Measurements from ENCODE around the gene CAMTA1. TPM values are rescaled to one million over a fixed set of nuclear protein-coding genes. Genes with fewer than 3 reads are reported as not detected.

Gene CAMTA1
- total RNA-seq, 1 experiment from 2014 or later: 50.3 TPM

DNA sequence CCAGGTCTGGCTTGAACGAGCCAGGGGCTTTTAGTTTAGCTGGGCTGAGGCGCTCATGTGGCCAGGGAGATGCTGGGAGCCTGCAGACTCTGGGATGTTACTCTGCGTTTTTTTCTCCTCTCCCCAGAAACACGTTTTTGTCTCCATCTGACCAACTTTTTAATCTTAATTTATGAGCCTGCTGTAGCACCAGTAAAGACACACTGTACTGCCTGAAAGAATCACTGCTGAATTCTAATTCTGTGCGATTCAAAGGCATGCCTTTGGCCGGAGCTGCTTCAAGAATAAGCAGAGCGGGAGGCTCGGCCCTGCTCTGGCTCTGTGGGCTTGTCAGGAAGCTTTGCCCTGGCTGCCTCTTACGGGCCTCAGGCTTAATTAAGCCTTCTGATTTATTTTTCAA is 129.5 kb downstream of the CAMTA1 start:
- Mint-ChIP-seq H3K4me1 (ENCODE audit: low read depth, unreplicated experiment) (peaks cover 8% of the 10 kb centered on the region), H3K27ac (ENCODE audit: unreplicated experiment) (no peak overlapping the region), H3K9me3 (ENCODE audit: low read depth, unreplicated experiment) (peaks cover 5% of the 10 kb centered on the region), H3K27me3 (ENCODE audit: unreplicated experiment) (peaks cover 12% of the 10 kb centered on the region), H3K4me3 (ENCODE audit: low read depth, unreplicated experiment) (no peak overlapping the region), H3K36me3 (ENCODE audit: insufficient read depth, unreplicated experiment) (no peaks in the 10 kb centered on the region)
- BruUV-seq (replicated peaks): no TSS peak
- CTCF ChIA-PET: no interaction called here
- TF ChIP-seq, protein P1, sequence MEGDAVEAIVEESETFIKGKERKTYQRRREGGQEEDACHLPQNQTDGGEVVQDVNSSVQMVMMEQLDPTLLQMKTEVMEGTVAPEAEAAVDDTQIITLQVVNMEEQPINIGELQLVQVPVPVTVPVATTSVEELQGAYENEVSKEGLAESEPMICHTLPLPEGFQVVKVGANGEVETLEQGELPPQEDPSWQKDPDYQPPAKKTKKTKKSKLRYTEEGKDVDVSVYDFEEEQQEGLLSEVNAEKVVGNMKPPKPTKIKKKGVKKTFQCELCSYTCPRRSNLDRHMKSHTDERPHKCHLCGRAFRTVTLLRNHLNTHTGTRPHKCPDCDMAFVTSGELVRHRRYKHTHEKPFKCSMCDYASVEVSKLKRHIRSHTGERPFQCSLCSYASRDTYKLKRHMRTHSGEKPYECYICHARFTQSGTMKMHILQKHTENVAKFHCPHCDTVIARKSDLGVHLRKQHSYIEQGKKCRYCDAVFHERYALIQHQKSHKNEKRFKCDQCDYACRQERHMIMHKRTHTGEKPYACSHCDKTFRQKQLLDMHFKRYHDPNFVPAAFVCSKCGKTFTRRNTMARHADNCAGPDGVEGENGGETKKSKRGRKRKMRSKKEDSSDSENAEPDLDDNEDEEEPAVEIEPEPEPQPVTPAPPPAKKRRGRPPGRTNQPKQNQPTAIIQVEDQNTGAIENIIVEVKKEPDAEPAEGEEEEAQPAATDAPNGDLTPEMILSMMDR (IDR thresholded peaks at IDR 0.05; ENCODE audit: unreplicated experiment): no peak
- DNase-seq: no peak
- intact Hi-C loops (cut with micrococcal nuclease; ENCODE audit: unreplicated experiment): no loop called here

DNA sequence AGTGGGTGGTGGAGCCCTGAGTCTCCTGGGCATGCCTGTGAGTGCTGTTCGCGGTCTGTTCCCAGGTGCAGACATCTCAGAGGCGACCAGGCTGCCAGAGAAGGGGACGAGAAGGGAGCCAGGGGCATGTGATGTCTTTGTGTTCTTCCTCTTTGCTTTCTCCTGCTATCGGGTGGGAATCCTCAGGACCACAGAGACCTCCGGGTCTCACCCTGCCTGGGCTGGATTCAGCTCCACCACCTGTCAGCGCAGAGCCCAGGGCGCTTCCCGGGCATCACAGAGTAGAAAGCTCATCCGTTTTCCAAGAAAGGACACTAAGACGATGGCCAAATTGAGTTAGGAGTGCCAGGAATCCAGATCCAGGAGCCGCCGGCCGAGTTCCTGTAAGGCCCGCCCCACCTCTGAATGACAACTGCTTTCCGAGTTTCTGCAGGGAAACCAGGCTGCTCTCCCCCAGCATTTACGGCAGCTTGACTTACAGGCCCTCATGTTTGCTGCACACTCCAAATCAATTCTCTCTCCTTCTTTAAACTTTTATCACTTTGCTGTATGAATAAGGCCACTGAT is 130.8 kb downstream of the CAMTA1 start:
- CTCF ChIA-PET: no interaction called here
- Mint-ChIP-seq H3K36me3 (ENCODE audit: insufficient read depth, unreplicated experiment) (no peaks in the 10 kb centered on the region), H3K4me3 (ENCODE audit: low read depth, unreplicated experiment) (no peak overlapping the region), H3K4me1 (ENCODE audit: low read depth, unreplicated experiment) (peaks cover 8% of the 10 kb centered on the region), H3K9me3 (ENCODE audit: low read depth, unreplicated experiment) (peaks cover 5% of the 10 kb centered on the region), H3K27me3 (ENCODE audit: unreplicated experiment) (peaks cover 15% of the 10 kb centered on the region), H3K27ac (ENCODE audit: unreplicated experiment) (no peak overlapping the region)
- TF ChIP-seq, protein P1 (IDR thresholded peaks at IDR 0.05; ENCODE audit: unreplicated experiment): no peak
- intact Hi-C loops (cut with micrococcal nuclease; ENCODE audit: unreplicated experiment): no loop called here
- no TSS peak for BruUV-seq (replicated peaks)
- no peak for DNase-seq

DNA sequence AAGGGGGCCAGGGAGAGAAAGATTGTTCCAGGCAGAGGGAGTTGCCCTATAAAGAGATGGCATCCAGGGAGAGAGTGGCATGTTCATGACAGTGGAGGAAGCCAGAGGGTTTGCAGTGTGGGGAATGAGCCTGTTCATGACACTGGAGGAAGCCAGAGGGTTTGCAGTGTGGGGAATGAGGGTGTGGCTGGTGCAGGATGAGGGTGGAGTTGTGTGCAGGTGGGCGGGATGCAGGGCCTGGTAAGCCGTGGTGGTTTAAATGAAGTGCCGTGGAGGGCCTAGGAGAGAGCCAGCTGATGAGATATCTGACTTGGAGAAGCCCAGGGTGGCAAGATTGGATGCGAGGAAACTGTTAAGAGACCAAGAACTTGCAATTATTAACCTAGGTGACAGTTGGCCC is 131.8 kb downstream of the CAMTA1 start:
- Mint-ChIP-seq H3K36me3 (ENCODE audit: insufficient read depth, unreplicated experiment) (no peaks in the 10 kb centered on the region), H3K27ac (ENCODE audit: unreplicated experiment) (no peak overlapping the region), H3K4me3 (ENCODE audit: low read depth, unreplicated experiment) (no peak overlapping the region), H3K9me3 (ENCODE audit: low read depth, unreplicated experiment) (peaks cover 9% of the 10 kb centered on the region), H3K27me3 (ENCODE audit: unreplicated experiment) (peaks cover 24% of the 10 kb centered on the region), H3K4me1 (ENCODE audit: low read depth, unreplicated experiment) (peaks cover 8% of the 10 kb centered on the region)
- DNase-seq: no peak
- TF ChIP-seq, protein P1 (IDR thresholded peaks at IDR 0.05; ENCODE audit: unreplicated experiment): no peak
- CTCF ChIA-PET: no interaction called here
- no TSS peak for BruUV-seq (replicated peaks)
- intact Hi-C loops (cut with micrococcal nuclease; ENCODE audit: unreplicated experiment): no loop called here

DNA sequence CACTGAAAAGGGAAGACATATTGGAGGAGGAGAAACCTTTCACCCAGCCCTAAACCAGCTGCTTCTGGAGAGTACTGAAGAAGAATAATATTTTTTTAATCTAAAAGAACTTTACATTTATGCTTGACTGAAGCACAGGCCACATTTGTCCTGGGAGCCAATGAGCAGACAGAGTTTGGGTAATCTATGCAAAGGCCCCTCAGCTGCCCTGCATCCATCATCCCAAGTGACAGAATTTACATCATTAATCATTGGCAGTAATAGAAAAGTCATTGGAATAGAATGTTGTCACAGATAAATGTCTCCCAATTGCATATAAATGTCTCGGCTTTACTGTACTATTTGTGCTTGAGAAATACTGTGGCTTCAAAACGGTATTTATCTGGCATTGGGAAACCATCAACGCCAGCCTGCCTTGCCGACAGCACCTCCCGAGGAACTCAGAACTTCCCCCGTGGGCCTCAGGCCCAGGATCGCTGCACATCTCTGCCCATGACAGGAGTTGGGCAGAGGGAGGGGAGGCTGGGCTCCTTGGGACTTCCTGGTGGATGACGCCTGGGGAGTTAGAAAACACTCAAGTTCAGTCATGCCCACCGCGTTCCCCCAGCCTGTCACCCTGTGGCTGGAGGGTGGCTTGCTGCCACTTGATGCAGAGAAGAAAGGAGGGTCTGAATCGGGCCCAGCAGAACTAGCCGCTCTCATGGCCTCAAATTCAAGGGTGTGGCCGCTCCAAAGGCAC is 133.1 kb downstream of the CAMTA1 start:
- no peak overlapping the region for H3K27ac Mint-ChIP-seq (ENCODE audit: unreplicated experiment)
- no peak overlapping the region for H3K4me3 Mint-ChIP-seq (ENCODE audit: low read depth, unreplicated experiment)
- H3K4me1 Mint-ChIP-seq (ENCODE audit: low read depth, unreplicated experiment): peaks cover 8% of the 10 kb centered on the region
- BruUV-seq (replicated peaks): no TSS peak
- CTCF ChIA-PET: no interaction called here
- intact Hi-C loops (cut with micrococcal nuclease; ENCODE audit: unreplicated experiment): no loop called here
- H3K9me3 Mint-ChIP-seq (ENCODE audit: low read depth, unreplicated experiment): peaks cover 9% of the 10 kb centered on the region
- no peaks in the 10 kb centered on the region for H3K36me3 Mint-ChIP-seq (ENCODE audit: insufficient read depth, unreplicated experiment)
- H3K27me3 Mint-ChIP-seq (ENCODE audit: unreplicated experiment): peaks cover 28% of the 10 kb centered on the region
- TF ChIP-seq, protein P1 (IDR thresholded peaks at IDR 0.05; ENCODE audit: unreplicated experiment): no peak
- DNase-seq: no peak
